ENCODE data around the gene TBC1D16. TPM values are rescaled to one million over a fixed set of nuclear protein-coding genes. Genes with fewer than 3 reads are reported as not detected.
A peak's percentile ranks its signal among the peaks of the same experiment; 100 is the strongest.

Gene TBC1D16
- total RNA-seq, 1 donor from 2014 or later: 21.2 TPM

GRCh38 chr17:79915850-79916430, 119.7 kb downstream of the TBC1D16 start:
- no peaks in the 10 kb centered on the region for H3K4me1 ChIP-seq
- H3K9ac ChIP-seq: no peak overlapping the region
- no peaks in the 10 kb centered on the region for H3K36me3 ChIP-seq
- no peak overlapping the region for H3K4me3 ChIP-seq
- Mint-ChIP-seq H3K27me3 (ENCODE audit: insufficient read depth, low read depth) (peaks cover 11% of the 10 kb centered on the region), H3K4me1 (peaks cover 12% of the 10 kb centered on the region), H3K27ac (no peak overlapping the region), H3K4me3 (no peak overlapping the region), H3K36me3 (no peaks in the 10 kb centered on the region), H3K9me3 (no peaks in the 10 kb centered on the region)
- TF ChIP-seq EZH2phosphoT487 (IDR thresholded peaks at IDR 0.05) (no peak), EZH2 (IDR thresholded peaks at IDR 0.05) (no peak), CTCF (IDR thresholded peaks at IDR 0.05) (peak; percentile 50)
- H3K27ac ChIP-seq: no peak overlapping the region
- H3K4me2 ChIP-seq: no peak overlapping the region
- H3K79me2 ChIP-seq (ENCODE audit: low read depth): no peaks in the 10 kb centered on the region
- peak; percentile 63 for DNase-seq (ENCODE audit: low spot score)
- no peaks in the 10 kb centered on the region for H3F3A ChIP-seq (ENCODE audit: low read depth)
- no peak overlapping the region for H2AFZ ChIP-seq (replicated peaks)
- H3K9me3 ChIP-seq (ENCODE audit: low read depth): no peaks in the 10 kb centered on the region
- no peaks in the 10 kb centered on the region for H4K20me1 ChIP-seq (ENCODE audit: low read depth)
- peaks cover 3% of the 10 kb centered on the region for H3K27me3 ChIP-seq

- Mint-ChIP-seq H3K4me1 (peaks cover 12% of the 10 kb centered on the region), H3K9me3 (no peaks in the 10 kb centered on the region), H3K27ac (no peak overlapping the region), H3K4me3 (peak overlapping the region; percentile 8), H3K27me3 (ENCODE audit: insufficient read depth, low read depth) (peaks cover 11% of the 10 kb centered on the region), H3K36me3 (no peaks in the 10 kb centered on the region)
- peaks cover 3% of the 10 kb centered on the region for H3K27me3 ChIP-seq
- no peak overlapping the region for H3K4me3 ChIP-seq
- H3K9ac ChIP-seq: no peak overlapping the region
- H3K9me3 ChIP-seq (ENCODE audit: low read depth): no peaks in the 10 kb centered on the region
- H3K4me2 ChIP-seq: no peak overlapping the region
- no peak overlapping the region for H3K27ac ChIP-seq
- no peaks in the 10 kb centered on the region for H3F3A ChIP-seq (ENCODE audit: low read depth)
- no peak overlapping the region for H2AFZ ChIP-seq (replicated peaks)
- no peaks in the 10 kb centered on the region for H4K20me1 ChIP-seq (ENCODE audit: low read depth)
- no peak for TF ChIP-seq CTCF (IDR thresholded peaks at IDR 0.05)
- TF ChIP-seq EZH2 (IDR thresholded peaks at IDR 0.05): no peak
- TF ChIP-seq EZH2phosphoT487 (IDR thresholded peaks at IDR 0.05): no peak
- no peaks in the 10 kb centered on the region for H3K36me3 ChIP-seq
- H3K79me2 ChIP-seq (ENCODE audit: low read depth): no peaks in the 10 kb centered on the region
- no peaks in the 10 kb centered on the region for H3K4me1 ChIP-seq
- no peak for DNase-seq (ENCODE audit: low spot score)
Observed at GRCh38 chr17:79914813-79915740, 120.6 kb downstream of the TBC1D16 start.

GRCh38 chr17:79913896-79914812, 121.5 kb downstream of the TBC1D16 start:
- no peak overlapping the region for H3K4me2 ChIP-seq
- peaks cover 3% of the 10 kb centered on the region for H3K27me3 ChIP-seq
- no peak overlapping the region for H2AFZ ChIP-seq (replicated peaks)
- no peaks in the 10 kb centered on the region for H3F3A ChIP-seq (ENCODE audit: low read depth)
- H3K27me3 Mint-ChIP-seq (ENCODE audit: insufficient read depth, low read depth): peaks cover 11% of the 10 kb centered on the region
- H3K36me3 ChIP-seq: no peaks in the 10 kb centered on the region
- TF ChIP-seq EZH2phosphoT487 (IDR thresholded peaks at IDR 0.05): no peak
- TF ChIP-seq CTCF (IDR thresholded peaks at IDR 0.05): no peak
- no peak for TF ChIP-seq EZH2 (IDR thresholded peaks at IDR 0.05)
- no peaks in the 10 kb centered on the region for H4K20me1 ChIP-seq (ENCODE audit: low read depth)
- no peak overlapping the region for H3K27ac Mint-ChIP-seq
- no peak overlapping the region for H3K27ac ChIP-seq
- H3K4me1 Mint-ChIP-seq: peaks cover 12% of the 10 kb centered on the region
- H3K36me3 Mint-ChIP-seq: no peaks in the 10 kb centered on the region
- H3K9me3 ChIP-seq (ENCODE audit: low read depth): no peaks in the 10 kb centered on the region
- no peak overlapping the region for H3K4me3 Mint-ChIP-seq
- H3K4me3 ChIP-seq: no peak overlapping the region
- H3K9me3 Mint-ChIP-seq: no peaks in the 10 kb centered on the region
- no peaks in the 10 kb centered on the region for H3K79me2 ChIP-seq (ENCODE audit: low read depth)
- no peaks in the 10 kb centered on the region for H3K4me1 ChIP-seq
- H3K9ac ChIP-seq: no peak overlapping the region
- DNase-seq (ENCODE audit: low spot score): no peak
